HG03196 (cell line): ENCODE measurements around the gene NTN4.
"Not testable (repeated sequence)": the region's sequence is repeated elsewhere in the genome, so short reads cannot be mapped to it uniquely, and the experiment has no call there.

ENCODE experiments used
- ATAC-seq: cut with Tn5 transposase; IDR thresholded peaks from one replicate; pipeline ENCODE4 v1.9.1; 2021; ENCODE audit not compliant: unreplicated experiment

NTN4 gene

DNA sequence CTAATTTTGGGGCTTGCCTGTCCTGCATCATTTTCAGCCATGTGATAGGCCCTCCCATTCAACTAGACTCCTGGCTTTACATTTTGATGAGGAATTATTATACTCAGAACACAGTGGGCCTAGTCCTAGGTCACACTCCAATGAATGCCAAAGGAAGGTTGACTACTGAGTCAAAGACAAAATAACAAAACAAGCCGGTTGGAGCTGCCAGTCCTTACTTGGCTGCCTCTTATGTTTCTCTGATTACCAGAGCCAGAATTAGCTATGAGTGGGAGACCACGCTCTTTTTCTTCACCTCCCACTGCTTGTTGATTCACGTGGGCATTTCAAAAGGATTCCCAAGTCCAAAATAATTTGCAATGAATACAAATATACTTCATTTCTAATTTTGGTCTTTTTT, 161.2 kb downstream of the NTN4 start:
- no peak for ATAC-seq

- ATAC-seq: no peak
Observed at GRCh38 chr12:95626854-95627253, 163.7 kb downstream of the NTN4 start.

DNA sequence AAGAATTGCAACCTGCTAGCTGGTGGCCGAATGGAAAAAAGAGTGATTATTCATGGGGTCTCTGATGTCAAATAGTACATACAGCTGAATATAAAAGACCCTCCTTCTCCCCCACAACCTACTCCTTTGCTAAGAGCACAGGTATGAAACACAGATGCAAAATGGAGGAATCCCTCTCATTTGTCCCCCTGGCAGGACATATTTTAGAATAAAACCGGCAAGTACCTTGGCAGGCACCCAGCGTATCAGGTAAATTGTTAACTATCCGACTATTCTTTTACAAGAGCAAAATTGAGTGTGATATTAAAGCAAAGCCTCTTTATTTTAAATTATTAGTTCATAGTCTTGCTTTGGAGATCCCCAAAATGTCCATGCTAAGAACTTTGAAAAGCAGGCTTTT, 165.6 kb downstream of the NTN4 start:
- ATAC-seq: no peak

- no peak for ATAC-seq
Observed at GRCh38 chr12:95624589-95624988, 166.0 kb downstream of the NTN4 start.

GRCh38 chr12:95623554-95624170, 166.9 kb downstream of the NTN4 start:
- ATAC-seq: no peak

DNA sequence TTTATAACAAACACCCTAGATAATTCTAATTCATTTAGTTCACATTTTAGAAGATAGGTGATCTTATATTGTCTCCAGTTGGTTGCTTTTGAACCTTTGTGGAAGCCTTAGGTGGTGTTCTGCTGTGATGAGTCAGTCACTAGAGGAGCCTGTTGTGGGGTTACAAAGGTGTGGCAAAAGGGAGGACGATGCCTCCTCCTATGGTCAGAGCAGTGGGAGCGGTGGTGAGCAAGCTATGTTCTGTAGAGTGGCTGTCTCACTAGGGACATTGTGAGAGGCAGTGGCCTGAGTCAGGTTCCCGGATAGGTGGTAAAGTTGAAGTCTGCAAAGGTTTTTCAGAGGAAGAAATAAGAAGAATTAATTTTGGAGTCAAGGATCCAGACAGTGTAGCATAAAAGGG, 167.7 kb downstream of the NTN4 start:
- no peak for ATAC-seq

GRCh38 chr12:95621725-95622124, 168.8 kb downstream of the NTN4 start:
- ATAC-seq: no peak

GRCh38 chr12:95620171-95620570, 170.4 kb downstream of the NTN4 start:
- ATAC-seq: no peak

DNA sequence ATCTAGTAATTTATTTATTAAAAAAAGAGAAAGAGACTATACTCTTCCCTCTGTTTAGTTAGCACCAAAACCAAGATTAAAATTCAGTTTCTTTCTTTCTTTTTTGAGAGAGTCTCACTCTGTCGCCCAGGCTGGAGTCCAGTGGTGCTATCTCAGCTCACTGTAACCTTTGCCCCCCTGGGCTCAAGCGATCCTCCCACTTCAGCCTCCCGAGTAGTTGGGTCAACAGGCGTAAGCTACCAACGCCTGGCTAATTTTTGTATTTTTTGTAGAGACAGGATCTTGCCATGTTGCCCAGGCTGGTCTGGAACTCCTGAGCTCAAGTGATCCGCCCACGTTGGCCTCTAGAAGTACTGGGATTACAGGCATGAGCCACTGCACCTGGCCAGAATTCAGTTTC, 174.1 kb downstream of the NTN4 start:
- not testable (repeated sequence) for ATAC-seq

DNA sequence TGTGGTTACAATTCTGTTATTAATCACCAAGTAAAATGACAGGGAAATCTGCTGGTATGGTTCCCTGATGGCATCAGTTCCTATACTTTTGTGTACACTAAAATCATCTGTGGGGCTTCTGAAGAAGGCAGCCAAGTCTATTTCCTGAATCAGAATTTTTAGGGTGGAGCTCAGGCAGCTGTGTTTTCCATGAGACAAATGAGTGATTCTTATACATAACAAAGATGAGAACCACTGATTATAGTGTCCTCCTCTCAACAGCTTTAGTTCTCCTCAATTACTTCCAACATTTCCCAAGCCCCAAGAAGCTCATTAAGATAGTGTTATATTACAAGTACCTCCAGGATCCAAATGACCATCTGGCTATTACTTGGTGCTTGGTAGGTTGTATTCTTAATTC, 174.8 kb downstream of the NTN4 start:
- ATAC-seq: no peak

DNA sequence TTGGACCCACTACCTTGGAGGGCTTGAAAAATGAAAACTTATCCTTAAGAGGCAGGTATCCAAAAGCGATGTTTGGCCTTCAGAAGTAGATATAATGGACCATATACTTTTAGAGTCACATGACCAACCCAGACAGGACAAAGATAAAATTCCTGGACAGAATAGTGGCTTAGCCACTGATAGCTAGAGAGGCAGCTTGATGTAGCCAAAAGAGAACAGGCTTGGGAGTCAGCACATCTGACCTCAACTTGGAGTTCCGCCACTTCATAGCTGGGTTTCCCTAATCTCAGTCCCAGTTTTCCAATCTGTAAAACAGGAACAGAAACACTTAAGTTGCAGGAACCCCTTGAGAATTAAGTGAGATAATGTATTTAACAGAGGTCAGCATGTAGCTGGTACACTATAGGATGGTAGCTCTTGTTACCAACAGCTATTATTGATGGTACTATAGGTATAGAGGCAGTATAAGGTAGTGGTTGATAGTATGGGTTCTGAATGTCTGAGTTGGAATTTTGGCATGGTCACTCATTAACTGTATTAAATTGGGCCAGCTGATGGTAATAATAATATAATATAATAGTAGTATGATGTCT, 176.1 kb downstream of the NTN4 start:
- ATAC-seq: no peak

GRCh38 chr12:95613021-95613420, 177.5 kb downstream of the NTN4 start:
- ATAC-seq: no peak

DNA sequence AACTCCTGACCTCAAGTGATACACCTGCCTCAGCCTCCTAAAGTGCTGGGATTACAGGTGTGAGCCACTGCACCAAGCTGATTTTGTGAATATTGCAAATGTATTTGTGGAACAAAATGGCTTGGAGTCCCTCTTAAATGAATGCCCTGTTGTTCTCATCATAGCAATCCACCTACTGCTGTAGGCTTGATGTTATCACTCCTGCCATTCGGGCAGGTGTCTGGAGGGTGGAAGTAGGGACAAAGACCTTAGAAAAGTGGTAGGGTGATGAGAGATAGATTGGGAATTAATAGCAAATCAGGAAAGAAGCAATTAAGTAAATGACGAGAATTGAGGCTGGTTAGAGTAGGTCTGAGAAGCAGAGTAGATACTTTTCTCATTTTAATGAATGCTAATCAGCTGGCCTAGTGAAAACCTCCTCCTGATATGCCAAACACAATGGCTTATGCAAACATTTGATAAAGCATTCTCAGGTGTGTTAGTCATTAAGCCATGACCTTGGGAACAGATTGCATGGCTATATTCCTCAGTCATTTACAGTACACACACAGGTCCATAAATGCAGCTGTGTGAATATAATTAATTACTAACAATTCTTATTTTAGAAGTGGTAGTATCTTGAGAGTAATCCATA, 178.8 kb downstream of the NTN4 start:
- ATAC-seq: no peak

- no peak for ATAC-seq
Observed at GRCh38 chr12:95608252-95609033, 182.1 kb downstream of the NTN4 start.
